LNCAP (cell line): ENCODE data around the gene FBXL16.

ENCODE experiments used
- TF ChIP-seq, protein P1 (sequence below): fragments of 450-650 bp; IDR thresholded peaks from 2 replicates; pipeline ENCODE4 v1.5.1; 2017; ENCODE audit warnings: mild to moderate bottlenecking

FBXL16 gene

GRCh38 chr16:739560-740458, 34.2 kb upstream of the FBXL16 start:
- TF ChIP-seq, protein P1, sequence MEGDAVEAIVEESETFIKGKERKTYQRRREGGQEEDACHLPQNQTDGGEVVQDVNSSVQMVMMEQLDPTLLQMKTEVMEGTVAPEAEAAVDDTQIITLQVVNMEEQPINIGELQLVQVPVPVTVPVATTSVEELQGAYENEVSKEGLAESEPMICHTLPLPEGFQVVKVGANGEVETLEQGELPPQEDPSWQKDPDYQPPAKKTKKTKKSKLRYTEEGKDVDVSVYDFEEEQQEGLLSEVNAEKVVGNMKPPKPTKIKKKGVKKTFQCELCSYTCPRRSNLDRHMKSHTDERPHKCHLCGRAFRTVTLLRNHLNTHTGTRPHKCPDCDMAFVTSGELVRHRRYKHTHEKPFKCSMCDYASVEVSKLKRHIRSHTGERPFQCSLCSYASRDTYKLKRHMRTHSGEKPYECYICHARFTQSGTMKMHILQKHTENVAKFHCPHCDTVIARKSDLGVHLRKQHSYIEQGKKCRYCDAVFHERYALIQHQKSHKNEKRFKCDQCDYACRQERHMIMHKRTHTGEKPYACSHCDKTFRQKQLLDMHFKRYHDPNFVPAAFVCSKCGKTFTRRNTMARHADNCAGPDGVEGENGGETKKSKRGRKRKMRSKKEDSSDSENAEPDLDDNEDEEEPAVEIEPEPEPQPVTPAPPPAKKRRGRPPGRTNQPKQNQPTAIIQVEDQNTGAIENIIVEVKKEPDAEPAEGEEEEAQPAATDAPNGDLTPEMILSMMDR = no peak

GRCh38 chr16:736936-737481, 31.4 kb upstream of the FBXL16 start:
- TF ChIP-seq, protein P1 = no peak

- TF ChIP-seq, protein P1 = no peak
Measured at GRCh38 chr16:735982-736453, 30.4 kb upstream of the FBXL16 start.

DNA sequence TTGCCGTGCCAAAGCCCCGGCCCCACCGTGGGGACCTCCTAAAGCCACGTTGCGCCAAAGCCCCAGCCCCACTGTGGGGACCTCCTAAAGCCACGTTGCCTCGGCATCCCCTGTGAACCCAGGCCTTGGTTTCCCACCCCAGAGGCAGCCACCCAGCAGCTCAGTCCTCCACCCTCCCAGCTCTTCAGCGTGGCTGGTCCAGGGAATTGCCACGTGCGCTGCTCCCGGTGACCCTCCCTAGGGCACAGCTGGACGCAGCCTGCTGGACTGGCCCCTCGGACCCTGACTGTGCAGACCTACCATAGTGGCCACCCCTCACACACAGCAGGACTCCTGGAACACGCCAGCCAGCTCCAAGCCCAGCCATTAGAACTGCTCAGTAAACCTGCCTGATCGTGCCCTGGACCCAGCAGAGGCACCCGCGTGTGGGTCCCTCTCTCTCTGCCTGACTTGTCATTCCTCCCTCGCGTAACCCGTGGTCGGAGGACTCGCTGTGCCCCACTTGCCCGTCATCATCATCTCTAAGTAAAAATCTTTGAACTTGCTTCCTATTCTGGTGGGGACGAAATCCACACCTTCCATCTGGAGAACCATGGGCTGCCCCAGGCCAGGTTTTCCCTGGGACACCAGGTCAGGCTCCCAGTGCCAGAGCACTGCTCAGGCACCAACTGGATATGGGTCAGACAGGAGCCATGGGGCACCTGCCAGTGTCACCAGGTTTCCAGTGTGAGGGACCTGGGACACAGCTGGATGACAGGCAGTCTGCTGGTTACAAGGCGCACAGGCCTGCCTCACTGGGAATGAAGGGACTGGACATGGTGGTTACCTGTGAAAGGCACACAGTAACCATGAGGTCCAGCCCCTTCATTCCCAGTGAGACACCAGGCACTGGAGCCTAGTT, 29.6 kb upstream of the FBXL16 start:
- TF ChIP-seq, protein P1 = no peak

- TF ChIP-seq, protein P1 = no peak
Measured at GRCh38 chr16:734208-734980, 28.8 kb upstream of the FBXL16 start.

GRCh38 chr16:733382-734207, 28.0 kb upstream of the FBXL16 start:
- TF ChIP-seq, protein P1 = no peak
